ENCODE data around the gene SNX30.

Gene SNX30

DNA sequence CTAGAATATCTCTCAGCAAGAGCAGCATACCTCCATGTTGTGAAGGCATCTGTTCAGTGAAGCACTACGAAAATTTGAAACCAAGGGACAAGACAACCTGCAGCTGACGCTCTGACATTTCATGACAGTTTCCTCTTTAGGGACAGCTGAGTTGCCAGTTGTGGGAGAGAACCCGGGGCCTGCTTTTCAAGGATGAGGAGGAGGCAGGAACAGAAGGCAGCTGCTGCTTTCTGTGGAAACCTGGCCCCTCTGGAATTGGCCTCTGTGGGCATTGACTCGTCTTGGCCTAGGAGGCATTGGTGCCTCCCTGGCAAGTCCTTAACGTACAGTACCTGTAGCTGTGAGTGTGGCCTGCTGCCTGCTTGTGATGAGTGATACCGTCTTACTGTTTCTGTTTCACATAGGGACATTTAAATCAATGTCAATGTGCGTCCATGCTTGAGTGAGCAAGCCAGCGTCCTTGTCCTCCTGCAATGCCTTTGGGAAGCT is 118.5 kb downstream of the SNX30 start:
- DNase-seq (ENCODE audit: low read depth in 2 of 2) = no peak
- no peak overlapping the region for H3K4me3 ChIP-seq (replicated peaks in 1 of 2; ENCODE audit: low read depth in 2 of 2, low read length in 2 of 2)
- TF ChIP-seq, protein P1, sequence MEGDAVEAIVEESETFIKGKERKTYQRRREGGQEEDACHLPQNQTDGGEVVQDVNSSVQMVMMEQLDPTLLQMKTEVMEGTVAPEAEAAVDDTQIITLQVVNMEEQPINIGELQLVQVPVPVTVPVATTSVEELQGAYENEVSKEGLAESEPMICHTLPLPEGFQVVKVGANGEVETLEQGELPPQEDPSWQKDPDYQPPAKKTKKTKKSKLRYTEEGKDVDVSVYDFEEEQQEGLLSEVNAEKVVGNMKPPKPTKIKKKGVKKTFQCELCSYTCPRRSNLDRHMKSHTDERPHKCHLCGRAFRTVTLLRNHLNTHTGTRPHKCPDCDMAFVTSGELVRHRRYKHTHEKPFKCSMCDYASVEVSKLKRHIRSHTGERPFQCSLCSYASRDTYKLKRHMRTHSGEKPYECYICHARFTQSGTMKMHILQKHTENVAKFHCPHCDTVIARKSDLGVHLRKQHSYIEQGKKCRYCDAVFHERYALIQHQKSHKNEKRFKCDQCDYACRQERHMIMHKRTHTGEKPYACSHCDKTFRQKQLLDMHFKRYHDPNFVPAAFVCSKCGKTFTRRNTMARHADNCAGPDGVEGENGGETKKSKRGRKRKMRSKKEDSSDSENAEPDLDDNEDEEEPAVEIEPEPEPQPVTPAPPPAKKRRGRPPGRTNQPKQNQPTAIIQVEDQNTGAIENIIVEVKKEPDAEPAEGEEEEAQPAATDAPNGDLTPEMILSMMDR (IDR thresholded peaks at IDR 0.05; ENCODE audit: low read depth, low read length) = no peak

DNA sequence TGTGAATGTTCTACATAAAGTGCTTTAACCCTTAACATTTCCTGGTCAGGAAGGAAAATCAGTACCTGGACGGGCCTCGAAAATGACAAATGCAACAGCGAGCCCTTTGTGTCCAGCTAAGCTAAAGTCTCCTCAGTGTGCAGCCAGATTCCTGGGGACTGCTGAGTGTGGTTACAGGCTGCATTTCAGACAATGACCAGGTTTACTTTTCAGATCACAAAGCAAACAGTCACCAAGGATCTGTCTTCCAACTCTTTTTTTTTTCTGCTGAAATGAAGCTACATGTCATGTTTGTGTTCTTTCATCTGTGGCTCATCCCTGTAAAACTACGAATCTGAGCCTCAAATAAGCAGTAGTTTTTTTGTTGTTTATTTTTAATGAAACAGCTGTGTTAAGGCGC is 119.4 kb downstream of the SNX30 start:
- TF ChIP-seq, protein P1 (IDR thresholded peaks at IDR 0.05; ENCODE audit: low read depth, low read length) = no peak
- no peak for DNase-seq (ENCODE audit: low read depth in 2 of 2)
- H3K4me3 ChIP-seq (replicated peaks in 1 of 2; ENCODE audit: low read depth in 2 of 2, low read length in 2 of 2) = no peak overlapping the region

DNA sequence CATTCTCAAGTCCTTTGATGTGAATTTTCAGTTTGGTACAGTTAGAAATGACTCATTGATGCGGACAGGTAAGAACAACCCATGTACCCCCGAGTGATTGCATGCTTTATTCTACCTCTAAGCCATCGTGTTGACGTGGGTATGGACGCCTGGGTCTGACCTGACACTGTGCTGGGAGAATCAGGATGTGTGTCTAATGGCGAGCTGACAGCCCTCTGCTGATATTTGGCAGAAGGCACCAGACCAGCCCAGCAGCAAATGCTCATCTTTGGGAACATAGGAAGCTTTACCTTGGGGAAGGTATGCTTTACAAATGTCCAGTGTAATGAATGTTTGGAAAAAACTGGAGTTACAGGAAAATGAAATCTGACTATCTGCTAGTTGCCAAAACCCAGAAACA is 120.0 kb downstream of the SNX30 start:
- no peak for DNase-seq (ENCODE audit: low read depth in 2 of 2)
- TF ChIP-seq, protein P1 (IDR thresholded peaks at IDR 0.05; ENCODE audit: low read depth, low read length) = no peak
- no peak overlapping the region for H3K4me3 ChIP-seq (replicated peaks in 1 of 2; ENCODE audit: low read depth in 2 of 2, low read length in 2 of 2)

DNA sequence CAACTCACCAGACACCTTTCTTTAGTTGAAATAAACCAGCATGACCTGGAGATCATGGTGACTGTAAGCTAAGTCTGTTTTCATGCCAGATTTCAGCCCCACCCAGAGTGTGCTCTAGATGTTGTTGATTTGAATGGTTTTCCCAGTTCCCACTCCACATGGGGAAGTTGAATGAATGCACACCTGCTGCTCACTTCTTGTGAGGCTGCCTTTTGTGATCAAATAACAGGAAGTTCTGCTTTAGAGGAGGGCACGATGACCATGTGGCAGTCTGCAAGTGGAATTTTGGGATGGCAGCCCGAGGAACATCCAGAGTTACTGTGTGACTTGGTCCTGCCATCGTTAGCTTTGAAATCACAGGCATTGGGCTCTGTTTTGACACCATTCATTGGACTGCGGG is 121.5 kb downstream of the SNX30 start:
- DNase-seq (ENCODE audit: low read depth in 2 of 2) = no peak
- H3K4me3 ChIP-seq (replicated peaks in 1 of 2; ENCODE audit: low read depth in 2 of 2, low read length in 2 of 2) = no peak overlapping the region
- TF ChIP-seq, protein P1 (IDR thresholded peaks at IDR 0.05; ENCODE audit: low read depth, low read length) = no peak

DNA sequence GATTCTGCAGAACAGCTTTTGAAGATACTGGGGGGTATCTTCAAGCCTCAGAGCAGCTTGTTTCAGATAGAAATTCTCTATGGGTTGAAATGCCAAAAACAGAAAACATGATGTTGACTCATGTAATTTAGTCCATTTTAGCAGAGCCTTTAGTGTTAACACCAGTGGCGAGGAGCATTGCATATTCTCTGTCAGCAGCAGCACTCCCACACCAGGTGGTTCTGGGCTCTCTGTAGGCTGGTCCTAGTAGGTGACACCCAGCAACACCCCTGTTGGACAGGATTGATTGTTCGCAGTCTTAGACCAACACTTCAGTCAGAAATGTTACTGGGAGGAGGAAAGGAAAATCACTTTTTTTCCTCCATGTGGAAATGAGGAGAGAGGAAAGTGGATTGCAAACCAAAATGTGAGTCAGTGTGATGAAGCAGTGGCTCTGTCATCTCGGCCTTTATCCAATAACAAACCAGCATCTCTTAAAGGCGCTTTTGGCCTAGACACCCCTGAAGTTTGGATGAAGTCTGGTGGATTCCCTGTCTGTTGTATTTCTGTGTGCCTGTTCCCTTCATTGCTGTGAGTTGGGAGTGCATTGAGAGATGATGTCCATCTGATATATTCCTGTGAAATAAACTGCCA is 123.3 kb downstream of the SNX30 start:
- H3K4me3 ChIP-seq (replicated peaks in 1 of 2; ENCODE audit: low read depth in 2 of 2, low read length in 2 of 2) = no peak overlapping the region
- TF ChIP-seq, protein P1 (IDR thresholded peaks at IDR 0.05; ENCODE audit: low read depth, low read length) = no peak
- no peak for DNase-seq (ENCODE audit: low read depth in 2 of 2)

DNA sequence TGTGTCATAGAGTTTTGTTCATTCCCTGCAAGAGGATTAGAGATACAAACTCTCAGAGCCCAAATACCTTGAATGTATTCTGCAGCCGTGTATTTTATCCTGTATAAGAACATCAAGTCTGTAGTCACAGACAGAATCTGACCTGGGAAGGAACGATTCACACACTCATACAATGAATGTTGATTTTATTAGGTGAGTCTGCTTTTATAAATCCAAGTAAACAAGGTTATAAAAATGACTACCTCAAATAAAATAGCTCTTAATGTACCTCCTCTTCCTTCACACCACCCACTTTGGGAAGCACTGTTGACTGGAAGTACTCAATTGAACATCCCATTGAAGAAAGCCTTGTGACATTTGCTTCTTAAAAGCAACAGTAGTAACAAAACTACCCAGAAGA is 128.2 kb downstream of the SNX30 start:
- TF ChIP-seq, protein P1 (IDR thresholded peaks at IDR 0.05; ENCODE audit: low read depth, low read length) = no peak
- no peak overlapping the region for H3K4me3 ChIP-seq (replicated peaks in 1 of 2; ENCODE audit: low read depth in 2 of 2, low read length in 2 of 2)
- no peak for DNase-seq (ENCODE audit: low read depth in 2 of 2)

DNA sequence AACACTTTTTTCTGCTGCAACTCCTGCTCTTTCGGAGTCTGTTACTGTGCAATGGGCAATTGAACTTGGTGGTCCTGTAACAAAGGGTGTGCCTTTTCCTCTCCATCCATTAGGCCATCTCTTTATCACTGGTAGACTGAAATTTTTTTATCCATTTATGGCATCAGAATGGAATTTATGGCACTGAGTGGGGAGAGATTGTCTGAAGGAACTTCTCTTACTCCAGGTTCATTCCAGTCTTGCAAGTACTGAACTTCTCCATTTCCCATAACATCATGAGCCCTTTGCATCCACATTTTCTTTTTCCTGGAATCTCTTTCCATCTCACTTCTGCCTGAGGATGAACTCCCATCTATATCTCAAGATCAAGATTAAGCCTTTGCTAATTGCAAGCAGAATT is 130.1 kb downstream of the SNX30 start:
- DNase-seq (ENCODE audit: low read depth in 2 of 2) = no peak
- no peak overlapping the region for H3K4me3 ChIP-seq (replicated peaks in 1 of 2; ENCODE audit: low read depth in 2 of 2, low read length in 2 of 2)
- TF ChIP-seq, protein P1 (IDR thresholded peaks at IDR 0.05; ENCODE audit: low read depth, low read length) = no peak
